ENCODE measurements around the gene SLC17A5.
A peak's percentile ranks its signal among the peaks of the same experiment; 100 is the strongest.

SLC17A5 gene

DNA sequence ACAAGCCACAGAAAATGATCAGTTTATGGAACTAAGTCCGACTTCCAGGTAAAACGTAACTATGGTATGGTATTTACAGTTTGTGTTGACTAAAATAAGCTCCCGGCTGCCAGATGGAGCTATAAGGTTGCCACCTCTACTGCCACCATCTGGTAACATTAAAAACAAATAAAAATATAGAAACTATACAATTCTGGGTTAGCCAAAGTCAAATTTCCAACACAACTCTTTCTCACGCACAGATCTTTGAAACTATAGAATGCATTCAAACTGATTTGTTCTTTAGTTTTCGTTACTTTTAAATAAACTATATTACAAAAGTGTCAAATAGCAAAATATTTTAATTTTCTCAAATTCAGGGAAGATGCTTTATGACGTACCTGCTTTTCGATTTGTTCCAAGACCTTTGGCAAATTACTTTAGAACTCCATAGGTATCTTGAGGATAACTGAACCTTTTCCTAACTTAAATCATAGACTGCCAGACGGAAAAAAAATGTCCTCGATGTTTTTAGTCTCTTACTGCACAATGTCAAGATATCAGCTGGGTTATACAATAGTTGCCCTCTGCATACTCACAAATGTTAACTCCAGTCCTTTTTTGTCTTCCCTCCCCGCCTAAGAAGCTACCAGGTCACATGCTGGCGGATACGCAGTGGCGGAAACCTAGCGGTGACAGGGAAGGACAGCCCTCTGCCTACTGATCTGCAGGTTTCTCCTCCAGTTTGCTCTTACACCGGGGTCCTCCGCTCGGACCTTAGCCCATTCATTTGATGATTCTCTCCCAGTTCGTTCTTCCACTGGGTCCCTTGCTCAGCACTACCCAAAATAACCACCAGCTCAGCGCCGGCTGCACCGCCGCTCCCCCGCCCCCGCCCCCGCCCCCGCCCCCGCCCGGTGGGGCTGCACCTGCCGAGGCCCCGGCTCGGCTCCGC is 888 bp downstream of the SLC17A5 start:
- in situ Hi-C loops (cut with MboI; ENCODE audit: low sequenced_read_pairs, unreplicated experiment), result no loop called here
- peak; percentile 78 for DNase-seq (ENCODE audit: low spot score)
- TF ChIP-seq, protein P1, sequence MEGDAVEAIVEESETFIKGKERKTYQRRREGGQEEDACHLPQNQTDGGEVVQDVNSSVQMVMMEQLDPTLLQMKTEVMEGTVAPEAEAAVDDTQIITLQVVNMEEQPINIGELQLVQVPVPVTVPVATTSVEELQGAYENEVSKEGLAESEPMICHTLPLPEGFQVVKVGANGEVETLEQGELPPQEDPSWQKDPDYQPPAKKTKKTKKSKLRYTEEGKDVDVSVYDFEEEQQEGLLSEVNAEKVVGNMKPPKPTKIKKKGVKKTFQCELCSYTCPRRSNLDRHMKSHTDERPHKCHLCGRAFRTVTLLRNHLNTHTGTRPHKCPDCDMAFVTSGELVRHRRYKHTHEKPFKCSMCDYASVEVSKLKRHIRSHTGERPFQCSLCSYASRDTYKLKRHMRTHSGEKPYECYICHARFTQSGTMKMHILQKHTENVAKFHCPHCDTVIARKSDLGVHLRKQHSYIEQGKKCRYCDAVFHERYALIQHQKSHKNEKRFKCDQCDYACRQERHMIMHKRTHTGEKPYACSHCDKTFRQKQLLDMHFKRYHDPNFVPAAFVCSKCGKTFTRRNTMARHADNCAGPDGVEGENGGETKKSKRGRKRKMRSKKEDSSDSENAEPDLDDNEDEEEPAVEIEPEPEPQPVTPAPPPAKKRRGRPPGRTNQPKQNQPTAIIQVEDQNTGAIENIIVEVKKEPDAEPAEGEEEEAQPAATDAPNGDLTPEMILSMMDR (IDR thresholded peaks at IDR 0.05; ENCODE audit: borderline replicate concordance, control extremely low read depth, extremely low read depth, insufficient read depth, missing control alignments), result peak; percentile 23

DNA sequence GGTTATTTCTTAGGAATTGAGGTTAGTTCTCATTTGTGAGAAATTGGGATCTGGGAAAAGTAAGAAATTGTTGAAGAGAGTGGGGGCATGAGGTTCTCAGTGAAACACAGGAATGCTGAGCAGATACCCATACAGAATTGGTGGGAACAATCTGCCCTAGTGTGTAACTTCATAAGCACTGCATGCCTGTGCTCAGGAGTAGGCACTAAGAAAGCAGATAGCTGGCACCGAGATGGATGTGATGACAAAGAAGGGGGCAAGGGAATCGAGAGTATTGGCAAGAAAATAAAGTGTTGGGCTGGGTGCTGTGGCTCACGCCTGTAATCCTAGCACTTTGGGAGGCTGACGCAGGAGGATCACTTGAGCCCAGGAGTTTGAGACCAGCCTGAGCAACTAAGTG is 4.0 kb downstream of the SLC17A5 start:
- in situ Hi-C loops (cut with MboI; ENCODE audit: low sequenced_read_pairs, unreplicated experiment), result no loop called here
- TF ChIP-seq, protein P1 (IDR thresholded peaks at IDR 0.05; ENCODE audit: borderline replicate concordance, control extremely low read depth, extremely low read depth, insufficient read depth, missing control alignments), result no peak

DNA sequence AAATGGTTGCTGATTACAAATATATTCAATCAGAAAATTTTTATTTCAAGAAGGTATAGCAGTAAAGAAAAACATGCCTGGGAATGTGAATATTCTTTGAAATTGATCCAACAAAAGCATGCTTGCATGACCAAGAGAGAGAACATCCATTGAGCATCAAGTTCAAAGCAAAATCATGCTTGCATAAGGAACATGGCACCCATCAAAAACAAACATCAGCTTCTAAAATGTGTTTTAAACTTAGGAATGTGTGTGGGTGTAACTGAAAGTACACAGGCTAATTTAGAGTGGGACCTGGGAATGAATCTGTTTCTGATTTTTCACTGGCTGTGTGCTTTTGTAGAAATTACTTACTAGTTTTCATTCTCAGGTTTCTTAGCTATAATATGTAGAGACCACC is 5.6 kb downstream of the SLC17A5 start:
- no peak for DNase-seq (ENCODE audit: low spot score)
- in situ Hi-C loops (cut with MboI; ENCODE audit: low sequenced_read_pairs, unreplicated experiment), result no loop called here
- TF ChIP-seq, protein P1 (IDR thresholded peaks at IDR 0.05; ENCODE audit: borderline replicate concordance, control extremely low read depth, extremely low read depth, insufficient read depth, missing control alignments), result no peak

More for the DNA sequence above, 4.0 kb downstream of the SLC17A5 start:
- no peak for DNase-seq (ENCODE audit: low spot score)

DNA sequence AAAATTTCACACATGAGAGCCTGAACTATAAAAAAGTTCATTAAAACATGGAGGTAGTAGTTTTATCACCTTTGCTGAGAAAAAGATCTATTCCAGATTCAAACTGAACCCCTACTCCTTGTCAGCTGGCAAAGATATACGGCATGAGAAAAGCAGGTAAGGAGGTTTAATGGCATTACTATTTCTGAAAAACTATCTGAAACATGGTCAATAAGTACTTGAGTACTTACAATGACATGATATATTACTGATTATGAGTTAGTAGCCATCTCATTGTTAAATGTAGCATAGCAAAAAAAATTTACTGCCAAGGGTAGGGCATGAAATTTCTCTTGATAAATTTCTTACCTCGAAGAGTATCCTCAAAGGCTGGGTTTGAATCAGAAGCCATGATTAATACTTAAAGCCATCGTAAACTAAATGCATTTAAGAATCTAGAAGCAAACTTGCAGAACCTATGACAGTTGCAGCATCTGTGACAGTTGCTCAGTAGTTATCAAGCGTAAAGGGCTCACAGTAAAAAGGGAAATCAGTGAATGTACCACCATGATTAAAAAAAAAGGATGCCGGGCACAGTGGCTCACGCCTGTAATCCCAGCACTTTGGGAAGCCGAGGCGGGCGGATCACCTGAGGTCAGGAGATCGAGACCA is 8.7 kb downstream of the SLC17A5 start:
- TF ChIP-seq, protein P1 (IDR thresholded peaks at IDR 0.05; ENCODE audit: borderline replicate concordance, control extremely low read depth, extremely low read depth, insufficient read depth, missing control alignments), result no peak
- in situ Hi-C loops (cut with MboI; ENCODE audit: low sequenced_read_pairs, unreplicated experiment), result no loop called here
- no peak for DNase-seq (ENCODE audit: low spot score)

DNA sequence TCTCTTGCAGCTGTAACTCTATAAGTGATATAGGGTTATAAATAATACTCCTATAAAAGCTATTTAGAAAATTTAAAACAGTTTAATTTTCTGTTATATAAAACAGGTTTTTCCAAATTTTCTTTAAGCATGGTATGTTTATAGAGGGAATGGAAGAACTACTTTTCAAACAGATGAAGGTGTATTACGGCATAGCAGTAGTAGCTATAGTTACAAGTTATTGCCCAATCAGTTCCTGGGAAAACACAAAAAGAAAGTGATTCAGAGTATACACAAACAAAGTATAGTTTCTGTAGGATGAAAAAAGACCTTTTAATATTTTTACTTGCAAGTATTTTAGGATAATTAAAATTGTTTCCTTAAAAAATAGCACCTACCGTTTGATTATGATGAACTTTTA is 9.8 kb downstream of the SLC17A5 start:
- DNase-seq (ENCODE audit: low spot score), result no peak
- TF ChIP-seq, protein P1 (IDR thresholded peaks at IDR 0.05; ENCODE audit: borderline replicate concordance, control extremely low read depth, extremely low read depth, insufficient read depth, missing control alignments), result no peak
- in situ Hi-C loops (cut with MboI; ENCODE audit: low sequenced_read_pairs, unreplicated experiment), result no loop called here

DNA sequence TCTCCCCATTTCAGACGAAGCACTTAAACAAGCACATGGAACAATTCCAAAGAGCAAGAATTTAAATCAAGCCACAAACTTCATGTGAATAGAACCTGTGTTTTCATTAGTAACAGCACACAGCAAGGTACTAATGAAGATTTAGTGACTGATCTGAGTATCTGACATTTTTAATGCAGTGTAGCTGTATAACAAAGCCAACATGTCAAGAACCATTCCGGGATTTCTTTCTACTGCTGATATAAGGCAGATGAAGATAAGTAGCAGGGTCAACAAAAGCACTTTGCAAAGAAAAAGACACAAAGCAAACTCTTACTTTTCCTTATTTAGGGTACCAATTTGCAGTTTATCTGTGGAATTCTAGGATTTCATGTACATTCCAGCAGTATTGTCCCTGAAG is 11.3 kb downstream of the SLC17A5 start:
- no peak for DNase-seq (ENCODE audit: low spot score)
- in situ Hi-C loops (cut with MboI; ENCODE audit: low sequenced_read_pairs, unreplicated experiment), result no loop called here
- TF ChIP-seq, protein P1 (IDR thresholded peaks at IDR 0.05; ENCODE audit: borderline replicate concordance, control extremely low read depth, extremely low read depth, insufficient read depth, missing control alignments), result no peak
